ENCODE results near the gene RAB6B.

DNA sequence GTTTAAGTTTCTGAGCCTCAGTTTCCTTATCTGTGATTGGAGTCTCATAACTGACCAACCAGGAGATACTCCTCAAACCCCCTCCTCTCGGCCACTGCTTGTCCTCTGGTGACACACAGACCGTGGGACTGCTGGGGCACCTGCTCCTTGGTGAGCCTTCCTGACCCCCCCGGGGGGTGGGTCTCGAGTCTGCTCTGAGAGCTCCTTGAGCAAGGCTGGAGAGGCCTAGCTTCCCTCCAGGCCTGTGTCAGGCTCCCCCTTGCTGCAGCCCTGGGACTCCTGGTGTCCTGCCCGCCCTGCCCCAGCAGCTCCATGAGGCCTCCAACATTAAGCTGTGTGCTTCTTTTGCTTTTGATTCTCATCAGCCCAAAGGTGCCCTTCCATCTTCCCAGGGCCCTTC, 62.4 kb downstream of the RAB6B start:
- TF ChIP-seq, protein P1, sequence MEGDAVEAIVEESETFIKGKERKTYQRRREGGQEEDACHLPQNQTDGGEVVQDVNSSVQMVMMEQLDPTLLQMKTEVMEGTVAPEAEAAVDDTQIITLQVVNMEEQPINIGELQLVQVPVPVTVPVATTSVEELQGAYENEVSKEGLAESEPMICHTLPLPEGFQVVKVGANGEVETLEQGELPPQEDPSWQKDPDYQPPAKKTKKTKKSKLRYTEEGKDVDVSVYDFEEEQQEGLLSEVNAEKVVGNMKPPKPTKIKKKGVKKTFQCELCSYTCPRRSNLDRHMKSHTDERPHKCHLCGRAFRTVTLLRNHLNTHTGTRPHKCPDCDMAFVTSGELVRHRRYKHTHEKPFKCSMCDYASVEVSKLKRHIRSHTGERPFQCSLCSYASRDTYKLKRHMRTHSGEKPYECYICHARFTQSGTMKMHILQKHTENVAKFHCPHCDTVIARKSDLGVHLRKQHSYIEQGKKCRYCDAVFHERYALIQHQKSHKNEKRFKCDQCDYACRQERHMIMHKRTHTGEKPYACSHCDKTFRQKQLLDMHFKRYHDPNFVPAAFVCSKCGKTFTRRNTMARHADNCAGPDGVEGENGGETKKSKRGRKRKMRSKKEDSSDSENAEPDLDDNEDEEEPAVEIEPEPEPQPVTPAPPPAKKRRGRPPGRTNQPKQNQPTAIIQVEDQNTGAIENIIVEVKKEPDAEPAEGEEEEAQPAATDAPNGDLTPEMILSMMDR (IDR thresholded peaks at IDR 0.05; ENCODE audit: insufficient read depth, low read length), result no peak
- no peak for TF ChIP-seq POLR2AphosphoS5 (IDR thresholded peaks at IDR 0.05; ENCODE audit: low read depth)

Data from HL-60 (cell line).